Activated CD4-positive, CD25-positive, alpha-beta regulatory T cell treated with anti-CD3 and anti-CD28 coated beads, Interleukin-2, amount 50 U/mL, for 24 hours (primary cell): ENCODE results near the gene PLEKHJ1.
A peak's percentile ranks its signal among the peaks of the same experiment; 100 is the strongest.
"Not testable (repeated sequence)": the region's sequence is repeated elsewhere in the genome, so short reads cannot be mapped to it uniquely, and the experiment has no call there.

Experiments used
- ATAC-seq, 2 donors: fragments of 150-1000 bp; cut with Tn5 transposase; one replicate each; pipeline ENCODE4 v1.10.0; 2021; ENCODE audit warnings: mild to moderate bottlenecking in 1 of 2, moderate library complexity in 1 of 2

Gene PLEKHJ1

GRCh38 chr19:2217591-2217990 is 18.5 kb downstream of the PLEKHJ1 start:
- no peak for ATAC-seq

GRCh38 chr19:2216361-2217225 is 19.5 kb downstream of the PLEKHJ1 start:
- ATAC-seq = no peak

DNA sequence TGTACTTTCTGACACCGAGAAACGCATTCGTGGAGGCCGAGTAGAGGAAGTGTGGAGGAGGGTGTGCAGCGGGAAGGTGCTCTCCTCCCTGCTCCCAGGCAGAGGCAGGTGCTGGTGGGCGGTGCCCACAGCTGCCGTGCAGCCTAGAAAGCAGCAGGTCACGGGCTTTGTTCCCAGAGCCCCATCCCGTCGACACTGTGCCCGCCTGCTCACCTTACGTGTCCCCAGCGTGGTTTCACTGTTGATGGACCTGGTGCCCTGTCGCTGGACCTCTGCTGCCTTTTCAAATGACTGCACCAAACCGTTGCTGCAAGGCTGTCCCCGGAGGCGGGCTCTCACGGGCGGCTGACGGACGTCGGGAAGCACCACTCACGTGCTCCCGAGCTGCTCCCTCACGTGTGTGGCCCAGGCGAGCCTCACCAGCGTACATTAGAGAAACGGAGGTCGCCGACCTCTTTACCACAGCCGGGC is 20.8 kb downstream of the PLEKHJ1 start:
- no peak for ATAC-seq

DNA sequence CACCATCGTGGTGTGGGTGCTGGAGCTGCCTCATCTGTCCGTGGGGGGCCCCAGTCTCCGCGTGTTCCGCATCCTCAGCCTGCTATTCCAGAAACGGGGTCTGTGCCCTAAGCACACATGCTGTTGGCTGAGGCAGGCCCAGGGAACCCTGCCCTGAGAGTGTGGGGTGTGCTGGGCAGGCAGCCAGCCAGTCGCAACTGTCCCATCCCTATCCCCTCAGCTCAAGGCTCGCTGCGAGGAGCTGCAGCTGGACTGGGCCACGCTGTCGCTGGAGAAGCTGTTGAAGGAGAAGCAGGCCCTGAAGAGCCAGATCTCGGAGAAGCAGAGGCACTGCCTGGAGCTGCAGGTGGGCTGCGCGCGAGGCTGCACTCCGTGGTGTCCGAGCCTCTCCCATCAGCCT is 21.9 kb downstream of the PLEKHJ1 start:
- ATAC-seq = no peak

DNA sequence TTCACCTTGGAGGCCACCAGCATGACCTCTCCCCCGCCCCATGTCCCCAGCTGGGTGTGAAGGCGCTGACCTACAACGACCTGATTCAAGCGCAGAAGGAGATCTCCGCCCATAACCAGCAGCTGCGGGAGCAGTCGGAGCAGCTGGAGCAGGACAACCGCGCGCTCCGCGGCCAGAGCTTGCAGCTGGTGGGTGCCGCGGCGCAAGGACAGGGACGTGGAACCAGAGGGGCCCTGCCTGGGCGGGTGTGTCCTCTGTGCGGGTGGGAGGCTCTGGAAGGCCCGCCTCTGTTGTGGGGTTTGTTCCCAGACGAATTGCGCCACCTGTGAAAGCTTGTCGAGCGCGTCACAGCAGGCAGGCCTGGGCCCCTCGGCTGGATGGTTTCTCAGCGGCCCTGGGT is 22.3 kb downstream of the PLEKHJ1 start:
- no peak for ATAC-seq

DNA sequence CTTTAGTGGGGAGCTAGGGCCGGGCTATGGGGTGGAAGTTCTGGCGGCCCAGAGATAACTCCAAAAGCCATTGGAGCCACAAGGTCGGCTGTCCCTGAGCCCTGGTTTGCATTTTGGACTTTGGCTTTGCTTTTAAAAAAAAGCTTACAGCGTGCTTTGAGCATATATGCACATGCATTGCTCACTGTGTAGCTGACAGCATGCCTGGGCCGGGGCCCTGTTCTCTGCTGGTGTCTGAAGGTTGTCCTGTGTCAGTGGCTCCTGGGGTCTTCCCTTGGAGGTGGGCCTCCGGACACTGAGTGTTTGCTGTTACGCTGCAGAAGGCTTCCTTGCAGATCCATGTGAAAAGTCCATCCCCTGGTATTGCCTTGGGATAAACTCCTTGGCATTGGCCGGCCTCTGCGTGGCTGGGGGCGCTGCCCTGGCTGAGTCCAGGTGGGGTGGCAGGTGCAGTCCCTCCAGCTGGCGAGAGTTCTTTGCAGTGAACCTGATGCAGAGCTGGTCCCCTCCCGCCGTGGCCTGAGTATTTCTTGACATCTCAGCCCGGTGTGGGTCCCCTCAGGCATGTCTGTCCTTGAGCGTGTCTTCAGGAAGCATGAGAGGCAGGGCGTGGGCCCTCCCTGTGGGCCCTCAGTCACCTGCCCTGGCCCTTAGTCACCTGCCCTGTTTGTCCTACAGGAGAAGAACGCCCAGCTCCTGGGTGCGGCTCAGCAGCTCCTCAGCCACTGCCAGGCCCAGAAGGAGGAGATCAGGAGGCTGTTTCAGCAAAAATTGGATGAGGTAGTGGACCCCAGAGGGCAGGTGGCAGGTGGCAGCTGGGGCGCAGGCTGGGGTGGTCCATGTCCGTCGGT is 23.0 kb downstream of the PLEKHJ1 start:
- no peak for ATAC-seq

DNA sequence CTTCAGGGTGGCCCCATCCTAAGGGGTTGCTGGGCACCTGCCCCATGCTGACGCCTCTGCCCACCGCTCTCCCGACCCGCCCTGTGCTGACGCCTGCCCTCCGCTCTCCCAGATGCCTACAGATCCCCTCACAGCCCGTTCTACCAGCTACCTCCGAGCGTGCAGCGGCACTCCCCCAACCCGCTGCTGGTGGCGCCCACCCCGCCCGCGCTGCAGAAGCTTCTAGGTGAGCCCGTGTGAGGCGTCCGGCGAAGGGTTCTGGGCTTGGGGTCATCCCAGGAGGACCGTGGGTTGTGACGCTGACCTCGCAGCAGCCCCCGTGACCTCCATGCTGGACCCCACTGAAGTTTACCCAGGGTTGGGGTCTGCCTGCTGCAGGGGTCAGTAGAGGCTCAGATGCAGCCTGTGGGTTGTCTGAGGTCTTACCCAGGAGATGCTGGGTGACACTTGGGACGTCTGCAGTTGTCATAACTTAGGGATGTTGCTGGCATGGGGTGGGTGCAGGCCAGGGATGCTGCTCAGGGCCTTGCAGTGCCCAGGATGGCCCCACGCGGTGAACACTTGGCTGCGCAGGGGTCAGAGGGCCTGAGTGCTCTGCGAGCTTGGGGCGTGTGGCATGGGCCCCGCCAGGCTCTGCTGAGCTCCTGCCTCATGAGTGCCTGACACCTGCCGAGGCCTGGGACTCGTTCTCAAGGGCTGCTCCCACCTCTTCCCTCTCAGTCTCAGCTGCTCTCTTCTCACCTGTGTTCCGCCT is 25.0 kb downstream of the PLEKHJ1 start:
- no peak for ATAC-seq

- ATAC-seq = no peak
Measured at GRCh38 chr19:2210206-2210605, 25.9 kb downstream of the PLEKHJ1 start.

DNA sequence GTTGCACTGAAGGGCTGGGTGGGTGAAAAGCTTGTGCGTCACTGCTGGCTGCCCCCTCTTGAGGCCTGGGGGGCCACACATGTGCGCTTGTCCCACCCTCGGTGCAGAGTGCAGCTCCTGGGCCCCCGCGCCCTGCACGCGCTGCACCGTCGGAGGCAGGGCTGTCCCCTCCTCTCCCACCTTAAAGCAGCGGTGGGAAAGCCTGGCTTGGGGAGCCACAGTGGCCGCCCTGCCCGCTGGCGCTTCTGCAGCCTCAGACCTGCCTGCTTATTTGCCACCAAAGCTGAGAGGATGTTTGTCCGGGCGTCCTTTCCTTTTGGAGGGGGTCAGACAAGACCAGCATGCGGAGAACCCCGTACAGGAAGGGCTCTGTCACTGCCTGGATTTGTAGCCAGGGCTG is 26.7 kb downstream of the PLEKHJ1 start:
- ATAC-seq = no peak

DNA sequence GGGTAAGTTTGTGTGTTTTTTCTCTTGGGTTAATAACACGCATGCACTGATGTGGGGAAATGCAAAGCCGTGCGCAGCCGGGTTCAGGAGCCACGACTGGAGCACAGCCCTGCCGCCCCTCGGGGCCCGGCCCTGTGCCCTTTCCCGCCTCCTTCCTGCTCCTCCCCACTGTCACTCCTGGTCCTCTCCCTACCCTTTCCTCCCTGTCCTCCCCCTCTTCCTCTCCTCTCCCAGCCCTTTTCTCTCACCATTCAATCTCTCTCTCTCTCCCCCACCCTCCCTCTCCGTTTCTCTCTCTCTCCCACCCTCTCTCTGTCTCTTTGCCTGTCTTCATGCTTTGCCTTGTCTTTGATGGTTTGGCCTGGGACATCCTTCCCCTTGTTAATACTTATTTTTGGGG is 27.2 kb downstream of the PLEKHJ1 start:
- no peak for ATAC-seq

GRCh38 chr19:2207991-2208860 is 27.9 kb downstream of the PLEKHJ1 start:
- no peak for ATAC-seq

GRCh38 chr19:2207008-2207407 is 29.1 kb downstream of the PLEKHJ1 start:
- ATAC-seq = no peak

DNA sequence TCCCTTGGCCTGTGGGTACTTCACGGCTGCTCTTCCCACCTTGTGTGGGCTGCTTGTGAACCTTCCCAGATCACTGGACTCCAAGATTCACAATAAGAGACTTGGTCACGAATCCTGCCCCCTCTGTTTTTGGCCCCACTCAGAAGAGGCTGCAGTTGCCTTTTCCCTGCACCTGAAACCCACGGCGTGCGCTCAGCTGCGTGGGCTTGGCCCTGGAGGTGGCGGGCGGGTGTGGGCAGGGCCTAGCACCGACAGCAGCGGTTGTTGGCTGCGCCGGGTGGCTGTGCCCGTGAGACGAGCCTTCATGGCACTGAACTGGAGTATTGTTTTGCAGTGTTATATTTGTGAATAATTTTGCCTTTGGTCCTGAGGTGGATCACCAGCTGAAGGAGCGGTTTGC is 33.8 kb downstream of the PLEKHJ1 start:
- ATAC-seq = no peak

GRCh38 chr19:2201473-2202148 is 34.5 kb downstream of the PLEKHJ1 start:
- no peak for ATAC-seq

DNA sequence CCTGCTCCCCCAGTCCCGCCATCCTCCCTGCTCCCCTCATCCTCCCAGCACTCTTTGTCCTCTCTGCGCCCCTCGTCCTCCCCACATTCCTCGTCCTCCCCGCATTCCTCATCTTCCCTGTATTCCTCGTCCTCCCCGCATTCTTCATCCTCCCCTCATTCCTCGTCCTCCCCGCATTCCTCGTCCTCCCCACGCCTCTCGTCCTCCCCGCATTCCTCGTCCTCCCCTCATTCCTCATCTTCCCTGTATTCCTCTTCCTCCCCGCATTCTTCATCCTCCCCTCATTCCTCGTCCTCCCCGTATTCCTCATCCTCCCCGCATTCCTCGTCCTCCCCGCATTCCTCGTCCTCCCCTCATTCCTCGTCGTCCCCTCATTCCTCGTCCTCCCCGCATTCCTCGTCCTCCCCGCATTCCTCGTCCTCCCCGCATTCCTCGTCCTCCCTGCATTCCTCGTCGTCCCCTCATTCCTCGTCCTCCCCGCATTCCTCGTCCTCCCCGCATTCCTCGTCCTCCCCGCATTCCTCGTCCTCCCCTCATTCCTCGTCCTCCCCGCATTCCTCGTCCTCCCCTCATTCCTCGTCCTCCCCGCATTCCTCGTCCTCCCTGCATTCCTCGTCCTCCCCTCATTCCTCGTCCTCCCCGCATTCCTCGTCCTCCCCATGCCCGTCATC is 35.4 kb downstream of the PLEKHJ1 start:
- ATAC-seq = not testable (repeated sequence)

- no peak for ATAC-seq
Measured at GRCh38 chr19:2199861-2200623, 36.1 kb downstream of the PLEKHJ1 start.

GRCh38 chr19:2199215-2199614 is 36.9 kb downstream of the PLEKHJ1 start:
- peak in 1 of 2 donors; percentile 24 for ATAC-seq

GRCh38 chr19:2198317-2198716 is 37.8 kb downstream of the PLEKHJ1 start:
- ATAC-seq = no peak

- no peak for ATAC-seq
Measured at GRCh38 chr19:2197270-2197669, 38.9 kb downstream of the PLEKHJ1 start.

GRCh38 chr19:2195914-2196313 is 40.2 kb downstream of the PLEKHJ1 start:
- no peak for ATAC-seq
